IMR-90 (cell line): ENCODE measurements around the gene GDPD2. TPM values are rescaled to one million over a fixed set of nuclear protein-coding genes. Genes with fewer than 3 reads are reported as not detected.

Experiments used
- ATAC-seq: fragments of 200-7000 bp; cut with Tn5 transposase; 2 replicates; pipeline ENCODE4 v1.9.1; 2020; ENCODE audit warnings: low read depth, mild to moderate bottlenecking, moderate library complexity
- BruUV-seq: library from RNA; stranded (reverse); fragments of 400-500 nt; replicated peaks from 2 replicates; lab custom pipeline; 2021; lab: Mats Ljungman, UMichigan
- CTCF ChIA-PET: fragments of 300-600 bp; formaldehyde crosslinking; extraction: SDS; loops from one replicate; lab custom pipeline; 2021; ENCODE audit warnings: antibody characterized with exemption; lab: Yijun Ruan, JAX
- POLR2A ChIA-PET: fragments of 300-600 bp; sonication (Branson Sonifier 250); formaldehyde crosslinking; loops from one replicate; lab custom pipeline; 2022; ENCODE audit warnings: antibody characterized with exemption; ENCODE audit not compliant: unreplicated experiment; lab: Charles Lee
- DNase-seq: peaks from one replicate; pipeline ENCODE4 v3.0.0; 2013
- H2AFZ ChIP-seq: replicated peaks from 2 replicates; pipeline ENCODE3; 2013; ENCODE audit warnings: low read length, mild to moderate bottlenecking; ENCODE audit not compliant: poor library complexity
- H2AK5ac ChIP-seq: 2 replicates; pipeline ENCODE4 v1.6.1; 2013; ENCODE audit warnings: low read depth, low read length, inconsistent platforms
- H2AK9ac ChIP-seq: replicated peaks from 2 replicates; pipeline ENCODE3; 2013; ENCODE audit warnings: mild to moderate bottlenecking, low read depth, low read length, moderate library complexity; ENCODE audit not compliant: poor library complexity
- H2BK120ac ChIP-seq: 2 replicates; pipeline ENCODE4 v1.6.1; 2013; ENCODE audit warnings: low read depth, low read length, inconsistent platforms
- H2BK15ac ChIP-seq: 3 replicates; pipeline ENCODE4 v1.6.1; 2013; ENCODE audit warnings: low read depth, low read length, inconsistent platforms
- H2BK20ac ChIP-seq: 2 replicates; pipeline ENCODE4 v1.6.1; 2013; ENCODE audit warnings: low read depth, mild to moderate bottlenecking, inconsistent platforms, low read length, moderate library complexity
- H2BK5ac ChIP-seq: 2 replicates; pipeline ENCODE4 v1.6.1; 2013; ENCODE audit warnings: mild to moderate bottlenecking, low read depth, low read length, inconsistent platforms; ENCODE audit not compliant: poor library complexity, severe bottlenecking
- H3K14ac ChIP-seq: replicated peaks from 2 replicates; pipeline ENCODE4 v1.6.1; 2013; ENCODE audit warnings: low read depth, low read length, inconsistent platforms
- H3K18ac ChIP-seq: 2 replicates; pipeline ENCODE4 v1.6.1; 2013; ENCODE audit warnings: low read depth, low read length, control low read depth
- H3K23ac ChIP-seq: 2 replicates; pipeline ENCODE4 v1.6.1; 2013; ENCODE audit warnings: low read depth, low read length, inconsistent platforms
- H3K27ac ChIP-seq: 2 replicates; pipeline ENCODE4 v1.5.1; 2013; ENCODE audit warnings: mild to moderate bottlenecking, control low read depth, low read length; ENCODE audit not compliant: insufficient read depth
- H3K27me3 ChIP-seq: 2 replicates; pipeline ENCODE4 v1.6.1; 2013; ENCODE audit warnings: low read length; ENCODE audit not compliant: control insufficient read depth, insufficient read depth
- H3K36me3 ChIP-seq: 2 replicates; pipeline ENCODE4 v1.6.1; 2013; ENCODE audit warnings: low read length, mixed read lengths; ENCODE audit not compliant: control insufficient read depth, insufficient read depth
- H3K4ac ChIP-seq: 2 replicates; pipeline ENCODE4 v1.6.1; 2013; ENCODE audit warnings: low read depth, low read length, inconsistent platforms
- H3K4me1 ChIP-seq: 2 replicates; pipeline ENCODE4 v1.6.1; 2013; ENCODE audit warnings: low read length, mixed read lengths; ENCODE audit not compliant: control insufficient read depth, insufficient read depth
- H3K4me2 ChIP-seq: 2 replicates; pipeline ENCODE4 v1.6.1; 2013; ENCODE audit warnings: low read depth, mild to moderate bottlenecking, control low read depth, low read length, moderate library complexity
- H3K4me3 ChIP-seq: 2 replicates; pipeline ENCODE4 v1.5.1; 2013; ENCODE audit warnings: low read depth, mild to moderate bottlenecking, control low read depth, low read length, moderate library complexity; ENCODE audit not compliant: insufficient read depth
- H3K56ac ChIP-seq: 2 replicates; pipeline ENCODE4 v1.6.1; 2013; ENCODE audit warnings: low read length, inconsistent platforms; ENCODE audit not compliant: insufficient read depth; ENCODE audit errors: extremely low read depth
- H3K79me1 ChIP-seq, 2 experiments: 2 replicates each; pipeline ENCODE4 v1.6.1; 2013; ENCODE audit warnings: low read length in 2 of 2, inconsistent platforms in 1 of 2, low read depth in 1 of 2
- H3K9ac ChIP-seq: 2 replicates; pipeline ENCODE4 v1.6.1; 2013; ENCODE audit warnings: low read depth, low read length, control low read depth
- H3K9me1 ChIP-seq: 2 replicates; pipeline ENCODE4 v1.6.1; 2013; ENCODE audit warnings: low read length, inconsistent platforms; ENCODE audit not compliant: insufficient read depth
- H3K9me3 ChIP-seq: 2 replicates; pipeline ENCODE4 v1.6.1; 2013; ENCODE audit warnings: low read length; ENCODE audit not compliant: control insufficient read depth, insufficient read depth
- H4K20me1 ChIP-seq: 2 replicates; pipeline ENCODE4 v1.6.1; 2013; ENCODE audit warnings: low read length, inconsistent platforms; ENCODE audit not compliant: insufficient read depth
- H4K5ac ChIP-seq: 2 replicates; pipeline ENCODE4 v1.6.1; 2013; ENCODE audit warnings: mild to moderate bottlenecking, low read depth, low read length, control low read depth
- H4K8ac ChIP-seq, 2 experiments: 2 replicates each; pipeline ENCODE4 v1.6.1; 2013; ENCODE audit warnings: low read depth in 2 of 2, low read length in 2 of 2, control low read depth in 1 of 2, inconsistent platforms in 1 of 2
- H4K91ac ChIP-seq: 2 replicates; pipeline ENCODE4 v1.6.1; 2013; ENCODE audit warnings: low read depth, low read length, inconsistent platforms; ENCODE audit not compliant: insufficient read depth
- FOS ChIP-seq: fragments of 150-350 bp; IDR thresholded peaks from 2 replicates; pipeline ENCODE4 v1.6.1; 2016; ENCODE audit warnings: low read depth, low read length
- MAFK ChIP-seq: IDR thresholded peaks from 2 replicates; pipeline ENCODE4 v1.6.1; 2012; ENCODE audit warnings: low read depth, low read length, improper control_type of control experiment
- POLR2A ChIP-seq: IDR thresholded peaks from 2 replicates; pipeline ENCODE4 v1.6.1; 2012; ENCODE audit warnings: mild to moderate bottlenecking, low read depth, low read length
- SMC3 ChIP-seq: fragments of 150-350 bp; IDR thresholded peaks from 2 replicates; pipeline ENCODE4 v1.6.1; 2016; ENCODE audit warnings: low read depth, mild to moderate bottlenecking, antibody characterized with exemption, low read length, moderate library complexity
- WGBS, 2 experiments: methylation state at CpG; one replicate each; pipeline versions ENCODE4 v1.1.5 to v1.1.7; 2013; ENCODE audit warnings: missing lambda C conversion rate in 2 of 2; ENCODE audit not compliant: insufficient read length in 1 of 2; ENCODE audit errors: extremely low coverage in 2 of 2; 5-methylcytosine and 5-hydroxymethylcytosine counted together
- dilution Hi-C: fragments of 300-500 bp; cut with HindIII; formaldehyde crosslinking; loops from one replicate; pipeline ENCODE4 v1.14.3; 2018; ENCODE audit warnings: low sequenced_read_pairs; ENCODE audit not compliant: unreplicated experiment
- in situ Hi-C: fragments of 300-500 bp; cut with MboI; formaldehyde crosslinking; loops from 3 replicates; pipeline ENCODE4 v1.14.3; 2019; ENCODE audit warnings: low sequenced_read_pairs, inconsistent platforms, mixed read lengths
- intact Hi-C: fragments of 100-400 bp; cut with micrococcal nuclease; formaldehyde crosslinking; loops from 2 replicates; pipeline ENCODE4 v1.10.0; 2022
- polyA plus RNA-seq, 3 experiments: library from polyadenylated mRNA; depleted of rRNA; stranded (reverse); fragments of >200 nt; gene quantifications; 2 replicates each; pipeline ENCODE4 v1.2.3, GENCODE V29; 2012; ENCODE audit warnings: low replicate concordance in 1 of 3
- total RNA-seq: library from RNA; depleted of rRNA; stranded (reverse); fragments of >200 nt; gene quantifications from 2 replicates; pipeline ENCODE4 v1.2.3, GENCODE V29; 2012
- TF ChIP-seq, protein P1 (sequence below): fragments of 150-350 bp; IDR thresholded peaks from 2 replicates; pipeline ENCODE4 v1.6.1; 2017; ENCODE audit warnings: mild to moderate bottlenecking, antibody characterized with exemption, low read length, low read depth

Gene GDPD2
- total and polyA plus RNA-seq, 2 of the 4 experiments (the other 2 are of a cell fraction), result not detected

DNA sequence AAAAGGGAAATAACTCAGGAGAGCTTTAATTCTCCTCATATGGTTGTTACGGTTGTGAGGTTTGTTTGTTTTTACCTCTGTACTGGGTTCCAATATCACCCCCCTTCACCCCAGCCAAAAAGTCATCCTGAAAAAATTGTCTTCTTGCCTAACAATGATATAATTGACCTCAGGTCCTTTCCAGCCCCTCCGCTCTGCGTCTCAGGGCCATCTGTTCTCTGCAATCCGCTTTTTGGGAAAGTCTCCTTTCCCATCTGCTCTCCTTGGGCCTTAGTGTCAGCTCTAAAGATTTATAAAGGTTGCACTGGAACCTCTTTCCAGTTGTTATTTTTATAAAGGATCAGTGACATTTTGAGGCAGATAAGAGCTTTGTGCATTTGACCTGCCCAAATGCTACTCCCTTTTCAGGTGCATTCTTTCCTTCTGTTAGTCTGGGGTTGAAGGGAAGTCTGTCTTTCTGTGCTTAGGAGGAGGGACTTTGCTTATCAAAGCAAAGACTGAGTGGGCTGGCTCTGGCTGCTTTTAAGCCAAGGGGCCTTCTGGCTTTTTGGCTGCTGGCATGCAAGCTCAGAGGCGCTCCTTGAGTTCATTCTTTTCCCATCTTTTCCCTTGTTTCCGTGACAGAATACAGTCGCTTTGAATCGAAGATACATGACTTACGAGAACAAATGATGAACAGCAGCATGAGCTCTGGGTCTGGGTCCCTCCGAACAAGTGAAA lies 55.6 kb downstream of the GDPD2 start (continued):
- TF ChIP-seq, protein P1, sequence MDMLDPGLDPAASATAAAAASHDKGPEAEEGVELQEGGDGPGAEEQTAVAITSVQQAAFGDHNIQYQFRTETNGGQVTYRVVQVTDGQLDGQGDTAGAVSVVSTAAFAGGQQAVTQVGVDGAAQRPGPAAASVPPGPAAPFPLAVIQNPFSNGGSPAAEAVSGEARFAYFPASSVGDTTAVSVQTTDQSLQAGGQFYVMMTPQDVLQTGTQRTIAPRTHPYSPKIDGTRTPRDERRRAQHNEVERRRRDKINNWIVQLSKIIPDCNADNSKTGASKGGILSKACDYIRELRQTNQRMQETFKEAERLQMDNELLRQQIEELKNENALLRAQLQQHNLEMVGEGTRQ, result no peak

DNA sequence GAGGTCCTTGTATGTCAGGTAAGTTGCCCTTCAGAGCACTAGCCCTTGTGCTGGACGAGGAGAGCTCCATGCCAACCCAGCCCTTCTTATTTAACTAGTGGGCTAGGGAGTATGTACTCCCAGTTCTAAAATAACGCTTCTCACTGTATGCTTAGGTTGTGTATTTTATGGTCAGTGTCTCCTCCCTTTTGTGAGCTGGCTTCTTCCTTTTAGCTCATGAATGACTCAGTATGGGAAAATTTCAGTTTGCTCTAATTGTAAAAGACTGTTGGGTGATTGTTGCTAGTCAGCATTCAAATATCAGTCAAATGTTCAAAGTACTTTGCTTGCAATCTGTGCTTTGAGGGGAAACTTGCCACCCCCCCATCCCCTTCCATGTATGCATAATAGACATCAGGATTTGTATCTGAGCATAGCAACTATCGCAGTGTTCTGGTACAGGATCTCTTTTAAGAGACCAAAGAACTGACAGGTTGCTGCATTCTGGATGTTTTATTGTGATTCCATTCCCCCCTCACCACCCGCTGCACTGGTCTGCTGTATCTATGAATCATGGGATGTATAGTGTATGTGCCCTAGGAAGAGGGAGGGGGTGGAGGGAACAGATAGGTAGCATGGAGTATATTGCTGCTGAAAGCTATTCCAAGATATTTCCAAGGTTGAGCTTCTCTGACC lies 56.3 kb downstream of the GDPD2 start:
- Histone ChIP-seq H3K9ac (0 out of 2 replicates have a peak overlapping the region, but pooled peaks have one; percentile 2), H3K23ac (peak overlapping the region; percentile 87; the same call in 1 of the 2 replicates), H3K4me3 (no peak overlapping the region), H3K27ac (peak overlapping the region; percentile 54), H2AK5ac (peak overlapping the region; percentile 89), H4K8ac (peak overlapping the region; percentile 78 to 87), H3K4ac (peak overlapping the region; percentile 92), H2AK9ac (peak overlapping the region; percentile 74), H2BK5ac (peak overlapping the region; percentile 54), H3K14ac (peak overlapping the region; percentile 90), H4K5ac (peak overlapping the region; percentile 59; the same call in 1 of the 2 replicates), H3K79me1 (peaks cover 0 to 36% of the 10 kb centered on the region in 2 experiments), H3K4me1 (peaks cover 22% of the 10 kb centered on the region), H3K36me3 (peaks cover 3% of the 10 kb centered on the region), H4K20me1 (no peaks in the 10 kb centered on the region), H2BK15ac (peak overlapping the region; percentile 97; the same call in 1 of the 3 replicates), H2AFZ (peak overlapping the region; percentile 71), H4K91ac (peak overlapping the region; percentile 86), H3K27me3 (no peaks in the 10 kb centered on the region; the same call in 1 of the 2 replicates), H3K56ac (no peak overlapping the region), H3K9me1 (peaks cover 12% of the 10 kb centered on the region), H3K9me3 (no peaks in the 10 kb centered on the region), H3K4me2 (peak overlapping the region; percentile 74), H2BK20ac (peak overlapping the region; percentile 82; the same call in 1 of the 2 replicates), H2BK120ac (peak overlapping the region; percentile 79; the same call in 1 of the 2 replicates), H3K18ac (peak overlapping the region; percentile 30)
- ATAC-seq (peak; percentile 70), DNase-seq (peak; percentile 83)
- CTCF ChIA-PET, result no interaction called here
- TF ChIP-seq POLR2A, result 0 out of 2 replicates have a peak, but pooled peaks have one; percentile 28
- peak; percentile 38; the same call in 1 of the 2 replicates for TF ChIP-seq MAFK
- no peak for TF ChIP-seq FOS
- TF ChIP-seq SMC3, result no peak
- no TSS peak for BruUV-seq
- in situ Hi-C loops, result no loop called here
- intact Hi-C loops, result no loop called here
- dilution Hi-C loops, result no loop called here
- no CpG with 5 or more reads among the region's 4 CpGs for WGBS, 2 experiments
- POLR2A ChIA-PET, result no interaction called here
